ENCODE results near the gene C10orf143. TPM values are rescaled to one million over a fixed set of nuclear protein-coding genes. Genes with fewer than 3 reads are reported as not detected.

The C10orf143 gene
- total RNA-seq, 2 experiments from 2014 or later: 3.3 to 3.5 TPM

- CTCF ChIA-PET: no interaction called here
- no peak overlapping the region for H3K4me3 Mint-ChIP-seq
- no peaks in the 10 kb centered on the region for H3K9me3 Mint-ChIP-seq
- H3K4me1 Mint-ChIP-seq (ENCODE audit: low read depth): no peaks in the 10 kb centered on the region
- no peaks in the 10 kb centered on the region for H3K27me3 Mint-ChIP-seq (ENCODE audit: low read depth)
- intact Hi-C loops (cut with micrococcal nuclease): no loop called here
- peaks cover 12% of the 10 kb centered on the region for H3K36me3 Mint-ChIP-seq (ENCODE audit: low read depth)
- no peak overlapping the region for H3K27ac Mint-ChIP-seq
- DNase-seq: no peak
Observed at GRCh38 chr10:130066743-130067142, 43.9 kb downstream of the C10orf143 start.

- no peaks in the 10 kb centered on the region for H3K27me3 Mint-ChIP-seq (ENCODE audit: low read depth)
- CTCF ChIA-PET: interaction anchor here (0.5 kb wide), 1 partner anchor 505 kb away, joined by 3 read pairs; no protein-coding TSS in a partner anchor
Observed at GRCh38 chr10:130065251-130065650, 45.4 kb downstream of the C10orf143 start.

GRCh38 chr10:130064783-130065182, 45.8 kb downstream of the C10orf143 start:
- no peaks in the 10 kb centered on the region for H3K27me3 Mint-ChIP-seq (ENCODE audit: low read depth)
- H3K4me1 Mint-ChIP-seq (ENCODE audit: low read depth): no peaks in the 10 kb centered on the region
- no peaks in the 10 kb centered on the region for H3K9me3 Mint-ChIP-seq
- no peak overlapping the region for H3K4me3 Mint-ChIP-seq
- H3K27ac Mint-ChIP-seq: no peak overlapping the region
- intact Hi-C loops (cut with micrococcal nuclease): no loop called here
- no peak for DNase-seq
- CTCF ChIA-PET: no interaction called here
- H3K36me3 Mint-ChIP-seq (ENCODE audit: low read depth): peaks cover 12% of the 10 kb centered on the region

More at GRCh38 chr10:130065251-130065650, 45.4 kb downstream of the C10orf143 start:
- no peaks in the 10 kb centered on the region for H3K4me1 Mint-ChIP-seq (ENCODE audit: low read depth)
- intact Hi-C loops (cut with micrococcal nuclease): no loop called here
- H3K9me3 Mint-ChIP-seq: no peaks in the 10 kb centered on the region
- DNase-seq: no peak
- H3K27ac Mint-ChIP-seq: no peak overlapping the region
- no peak overlapping the region for H3K4me3 Mint-ChIP-seq
- peaks cover 12% of the 10 kb centered on the region for H3K36me3 Mint-ChIP-seq (ENCODE audit: low read depth)

DNA sequence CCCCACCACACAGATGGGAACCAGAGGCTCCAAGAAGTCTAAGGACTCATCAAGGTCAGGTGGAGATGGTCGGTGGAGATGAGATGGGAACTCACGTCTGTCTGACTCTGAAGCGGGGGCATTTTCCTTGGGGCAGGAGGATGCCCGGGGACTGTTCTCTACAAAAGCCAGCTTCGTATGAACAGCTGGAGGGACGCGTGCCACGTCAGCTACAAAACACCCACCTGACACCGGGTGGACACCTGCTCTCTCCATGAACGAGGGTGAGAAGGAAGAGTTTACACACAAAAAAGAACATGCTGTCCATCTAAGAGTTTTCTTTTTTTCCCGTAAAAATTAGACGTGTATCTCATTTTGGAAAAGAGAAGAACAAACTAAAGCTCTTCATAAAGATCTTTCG, 47.7 kb downstream of the C10orf143 start:
- CTCF ChIA-PET: no interaction called here
- Mint-ChIP-seq H3K36me3 (ENCODE audit: low read depth) (peaks cover 12% of the 10 kb centered on the region), H3K27me3 (ENCODE audit: low read depth) (no peaks in the 10 kb centered on the region), H3K9me3 (no peaks in the 10 kb centered on the region), H3K4me1 (ENCODE audit: low read depth) (no peaks in the 10 kb centered on the region), H3K27ac (no peak overlapping the region), H3K4me3 (no peak overlapping the region)
- intact Hi-C loops (cut with micrococcal nuclease): no loop called here
- DNase-seq: no peak

DNA sequence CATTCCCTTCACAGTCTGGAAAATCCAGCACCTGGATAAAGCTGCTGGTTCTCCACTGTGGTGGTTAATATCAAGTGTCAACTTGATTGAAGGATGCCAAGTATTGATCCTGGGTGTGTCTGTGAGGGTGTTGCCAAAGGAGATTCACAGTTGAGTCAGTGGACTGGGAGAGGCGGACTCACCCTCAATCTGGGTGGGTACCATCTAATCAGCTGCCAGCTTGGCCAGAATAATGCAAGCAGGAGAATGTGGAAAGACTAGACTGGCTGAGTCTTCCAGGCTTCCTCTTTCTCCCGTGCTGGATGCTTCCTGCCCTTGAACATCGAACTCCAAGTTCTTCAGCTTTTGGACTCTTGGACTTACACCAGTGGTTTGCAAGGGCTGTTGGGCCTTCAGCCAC, 48.4 kb downstream of the C10orf143 start:
- Mint-ChIP-seq H3K36me3 (ENCODE audit: low read depth) (peaks cover 8% of the 10 kb centered on the region), H3K4me1 (ENCODE audit: low read depth) (no peaks in the 10 kb centered on the region), H3K9me3 (no peaks in the 10 kb centered on the region), H3K27ac (no peak overlapping the region), H3K4me3 (no peak overlapping the region), H3K27me3 (ENCODE audit: low read depth) (no peaks in the 10 kb centered on the region)
- intact Hi-C loops (cut with micrococcal nuclease): no loop called here
- CTCF ChIA-PET: no interaction called here
- DNase-seq: no peak

GRCh38 chr10:130061760-130062159, 48.9 kb downstream of the C10orf143 start:
- Mint-ChIP-seq H3K4me3 (no peak overlapping the region), H3K27me3 (ENCODE audit: low read depth) (no peaks in the 10 kb centered on the region), H3K4me1 (ENCODE audit: low read depth) (no peaks in the 10 kb centered on the region), H3K27ac (no peak overlapping the region), H3K36me3 (ENCODE audit: low read depth) (peaks cover 5% of the 10 kb centered on the region), H3K9me3 (no peaks in the 10 kb centered on the region)
- intact Hi-C loops (cut with micrococcal nuclease): no loop called here
- no peak for DNase-seq
- CTCF ChIA-PET: no interaction called here

DNA sequence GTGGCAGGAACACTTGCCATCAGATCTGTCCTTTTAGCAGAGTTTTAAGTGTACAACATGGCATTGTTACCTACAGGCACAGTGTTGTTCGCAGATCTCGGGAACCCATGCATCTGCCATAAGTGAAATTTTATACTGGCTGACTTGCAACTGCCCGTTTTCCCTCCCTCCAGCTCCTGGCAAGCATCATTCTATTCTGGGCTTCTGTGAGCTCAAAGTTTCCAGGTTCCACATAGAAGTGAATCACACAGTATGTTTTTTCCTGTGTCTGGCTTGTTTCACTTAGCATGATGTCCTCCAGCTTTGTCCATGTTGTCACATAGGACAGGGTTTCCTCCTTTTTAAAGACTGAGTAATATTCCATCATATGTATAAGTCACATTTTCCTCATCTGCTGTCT, 56.6 kb downstream of the C10orf143 start:
- no peaks in the 10 kb centered on the region for H3K27me3 Mint-ChIP-seq (ENCODE audit: low read depth)
- H3K4me1 Mint-ChIP-seq (ENCODE audit: low read depth): no peaks in the 10 kb centered on the region
- H3K27ac Mint-ChIP-seq: no peak overlapping the region
- no peak overlapping the region for H3K4me3 Mint-ChIP-seq
- peaks cover 5% of the 10 kb centered on the region for H3K9me3 Mint-ChIP-seq
- intact Hi-C loops (cut with micrococcal nuclease): no loop called here
- H3K36me3 Mint-ChIP-seq (ENCODE audit: low read depth): no peaks in the 10 kb centered on the region
- no peak for DNase-seq
- CTCF ChIA-PET: interaction anchor here (1.0 kb wide), 1 partner anchor 9 kb away, joined by 4 read pairs; no protein-coding TSS in a partner anchor

DNA sequence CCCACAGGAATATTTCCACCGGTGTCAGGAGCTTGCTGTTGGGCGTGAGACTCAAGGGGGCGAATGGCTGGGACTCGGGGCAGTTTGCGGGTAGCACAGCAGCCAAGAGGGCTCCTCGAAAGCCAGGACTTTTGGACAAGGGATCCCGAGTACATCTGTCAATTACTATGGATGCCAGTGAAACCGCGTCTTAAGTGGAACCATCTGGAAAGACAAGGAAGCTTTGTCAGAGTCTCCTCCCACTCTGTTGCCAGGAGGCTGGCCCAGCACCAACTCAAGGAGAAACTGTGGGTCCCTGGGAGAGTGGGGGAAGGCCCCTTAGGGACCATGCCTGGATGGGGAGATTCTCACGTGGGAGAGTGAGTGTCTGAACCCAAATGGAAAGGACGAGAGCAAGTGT, 57.1 kb downstream of the C10orf143 start:
- Mint-ChIP-seq H3K36me3 (ENCODE audit: low read depth) (no peaks in the 10 kb centered on the region), H3K4me1 (ENCODE audit: low read depth) (no peaks in the 10 kb centered on the region), H3K27ac (no peak overlapping the region), H3K4me3 (no peak overlapping the region), H3K27me3 (ENCODE audit: low read depth) (no peaks in the 10 kb centered on the region), H3K9me3 (peaks cover 5% of the 10 kb centered on the region)
- DNase-seq: no peak
- intact Hi-C loops (cut with micrococcal nuclease): no loop called here
- CTCF ChIA-PET: interaction anchor here (1.0 kb wide), 1 partner anchor 9 kb away, joined by 4 read pairs; no protein-coding TSS in a partner anchor

DNA sequence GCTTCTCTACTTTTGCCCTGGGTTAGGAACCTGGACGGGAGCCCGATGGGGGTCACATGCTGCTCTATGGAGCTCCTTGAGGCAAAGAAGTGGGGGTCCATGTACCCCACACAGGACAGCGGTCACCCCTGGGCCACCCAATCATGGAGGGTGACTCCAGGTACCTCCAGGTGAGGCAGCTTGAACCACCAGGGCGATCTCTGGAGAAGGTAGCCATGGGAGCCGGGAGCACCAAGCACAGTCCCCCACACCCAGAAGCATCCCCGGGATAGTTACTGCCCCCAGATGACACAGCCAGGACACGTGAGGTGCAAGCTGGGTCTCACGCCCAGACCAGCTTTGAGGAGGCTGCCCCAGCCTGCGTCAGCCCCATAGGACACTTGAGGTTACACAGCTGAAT, 58.4 kb downstream of the C10orf143 start:
- intact Hi-C loops (cut with micrococcal nuclease): no loop called here

GRCh38 chr10:130050721-130051120, 59.9 kb downstream of the C10orf143 start:
- no peaks in the 10 kb centered on the region for H3K27me3 Mint-ChIP-seq (ENCODE audit: low read depth)
- CTCF ChIA-PET: no interaction called here
- no peaks in the 10 kb centered on the region for H3K36me3 Mint-ChIP-seq (ENCODE audit: low read depth)
- H3K4me3 Mint-ChIP-seq: no peak overlapping the region
- no peak overlapping the region for H3K27ac Mint-ChIP-seq
- DNase-seq: no peak
- intact Hi-C loops (cut with micrococcal nuclease): no loop called here
- peaks cover 5% of the 10 kb centered on the region for H3K9me3 Mint-ChIP-seq
- no peaks in the 10 kb centered on the region for H3K4me1 Mint-ChIP-seq (ENCODE audit: low read depth)

More for the DNA sequence above, 58.4 kb downstream of the C10orf143 start:
- peaks cover 5% of the 10 kb centered on the region for H3K9me3 Mint-ChIP-seq
- no peak for DNase-seq
- CTCF ChIA-PET: no interaction called here
- no peak overlapping the region for H3K4me3 Mint-ChIP-seq
- no peaks in the 10 kb centered on the region for H3K27me3 Mint-ChIP-seq (ENCODE audit: low read depth)
- H3K27ac Mint-ChIP-seq: no peak overlapping the region
- H3K4me1 Mint-ChIP-seq (ENCODE audit: low read depth): no peaks in the 10 kb centered on the region
- H3K36me3 Mint-ChIP-seq (ENCODE audit: low read depth): no peaks in the 10 kb centered on the region

GRCh38 chr10:130049987-130050386, 60.6 kb downstream of the C10orf143 start:
- CTCF ChIA-PET: no interaction called here
- no peak overlapping the region for H3K4me3 Mint-ChIP-seq
- DNase-seq: no peak
- H3K27ac Mint-ChIP-seq: no peak overlapping the region
- peaks cover 5% of the 10 kb centered on the region for H3K9me3 Mint-ChIP-seq
- intact Hi-C loops (cut with micrococcal nuclease): no loop called here
- no peaks in the 10 kb centered on the region for H3K4me1 Mint-ChIP-seq (ENCODE audit: low read depth)
- H3K36me3 Mint-ChIP-seq (ENCODE audit: low read depth): no peaks in the 10 kb centered on the region
- no peaks in the 10 kb centered on the region for H3K27me3 Mint-ChIP-seq (ENCODE audit: low read depth)

- Mint-ChIP-seq H3K36me3 (ENCODE audit: low read depth) (no peaks in the 10 kb centered on the region), H3K27ac (no peak overlapping the region), H3K4me3 (no peak overlapping the region), H3K9me3 (peaks cover 3% of the 10 kb centered on the region), H3K4me1 (ENCODE audit: low read depth) (no peaks in the 10 kb centered on the region), H3K27me3 (ENCODE audit: low read depth) (peaks cover 2% of the 10 kb centered on the region)
- no peak for DNase-seq
- intact Hi-C loops (cut with micrococcal nuclease): no loop called here
- CTCF ChIA-PET: no interaction called here
Observed at GRCh38 chr10:130049244-130049643, 61.4 kb downstream of the C10orf143 start.

GRCh38 chr10:130048081-130048480, 62.5 kb downstream of the C10orf143 start:
- H3K4me1 Mint-ChIP-seq (ENCODE audit: low read depth): no peaks in the 10 kb centered on the region
- CTCF ChIA-PET: interaction anchor here (0.6 to 1.3 kb wide), 3 partner anchors 12 to 62 kb away, joined by 3 to 6 read pairs (median 3); no protein-coding TSS in a partner anchor
- H3K36me3 Mint-ChIP-seq (ENCODE audit: low read depth): no peaks in the 10 kb centered on the region
- H3K27ac Mint-ChIP-seq: no peak overlapping the region
- H3K27me3 Mint-ChIP-seq (ENCODE audit: low read depth): peaks cover 11% of the 10 kb centered on the region
- intact Hi-C loops (cut with micrococcal nuclease): no loop called here
- no peaks in the 10 kb centered on the region for H3K9me3 Mint-ChIP-seq
- no peak for DNase-seq
- no peak overlapping the region for H3K4me3 Mint-ChIP-seq
